Activated T-cell treated with anti-CD3 and anti-CD28 coated beads, Interleukin-2, amount 50 U/mL, for 72 hours (primary cell): ENCODE data around the gene RPS15. TPM values are rescaled to one million over a fixed set of nuclear protein-coding genes. Genes with fewer than 3 reads are reported as not detected.

Experiments
- ATAC-seq, 2 donors: fragments of 150-1000 bp; cut with Tn5 transposase; replicated peaks in 1 of 2; 2 replicates each; pipeline ENCODE4 v1.10.0; 2021; ENCODE audit warnings: moderate library complexity in 2 of 2, mild to moderate bottlenecking in 1 of 2
- DNase-seq, 2 donors: peaks; one replicate each; pipeline ENCODE4 v3.0.0; 2021 to 2022; ENCODE audit warnings: mixed read lengths in 1 of 2
- H3K27ac Mint-ChIP-seq: one replicate; pipeline ENCODE4 v1.8.0; 2022; ENCODE audit warnings: mild to moderate bottlenecking, moderate library complexity, mixed read lengths
- H3K27me3 Mint-ChIP-seq: one replicate; pipeline ENCODE4 v1.8.0; 2022; ENCODE audit warnings: low read depth, mixed read lengths
- H3K36me3 Mint-ChIP-seq, 2 donors: one replicate each; pipeline ENCODE4 v1.8.0; 2022; ENCODE audit warnings: mixed read lengths in 2 of 2, mild to moderate bottlenecking in 1 of 2; ENCODE audit not compliant: insufficient read depth in 2 of 2
- H3K4me1 Mint-ChIP-seq: one replicate; pipeline ENCODE4 v1.8.0; 2022; ENCODE audit warnings: low read depth, mixed read lengths
- H3K4me3 Mint-ChIP-seq, 2 donors: one replicate each; pipeline ENCODE4 v1.8.0; 2022; ENCODE audit warnings: mild to moderate bottlenecking in 2 of 2, mixed read lengths in 2 of 2, moderate library complexity in 2 of 2
- H3K9me3 Mint-ChIP-seq, 2 donors: one replicate each; pipeline ENCODE4 v1.8.0; 2022; ENCODE audit warnings: mixed read lengths in 2 of 2
- total RNA-seq, 2 donors: library from RNA; stranded (reverse); gene quantifications; one replicate each; pipeline ENCODE4 v1.2.3, GENCODE V29; 2022

The RPS15 gene
- 1,000 to 10,000 TPM; 1,293 to 1,490 TPM for total RNA-seq

- H3K4me1 Mint-ChIP-seq: peaks cover 34% of the 10 kb centered on the region
- H3K9me3 Mint-ChIP-seq: no peaks in the 10 kb centered on the region
Observed at GRCh38 chr19:1438035-1438932, at the start of gene RPS15. TSS of gene RPS15 (plus strand) at chr19:1438396. CDS start at chr19:1438426, 30 bp downstream.

GRCh38 chr19:1388637-1389026, 49.6 kb upstream of the RPS15 start:
- ATAC-seq (no peak), DNase-seq (no peak)
- no peak overlapping the region for H3K27ac Mint-ChIP-seq
- peaks cover 4 to 6% of the 10 kb centered on the region in 2 donors for H3K36me3 Mint-ChIP-seq
- H3K4me1 Mint-ChIP-seq: peaks cover 17% of the 10 kb centered on the region
- no peaks in the 10 kb centered on the region for H3K9me3 Mint-ChIP-seq
- H3K4me3 Mint-ChIP-seq: no peak overlapping the region
- H3K27me3 Mint-ChIP-seq: no peaks in the 10 kb centered on the region

More at GRCh38 chr19:1438035-1438932, at the start of gene RPS15:
- peaks cover 12 to 27% of the 10 kb centered on the region in 2 donors for H3K36me3 Mint-ChIP-seq
- peak within 1 kb of the TSS; percentile 97 for H3K27ac Mint-ChIP-seq
- ATAC-seq (peak; percentile 89 to 90), DNase-seq (peak; percentile 95 to 97)
- peak within 1 kb of the TSS; percentile 97 to 99 for H3K4me3 Mint-ChIP-seq
- H3K27me3 Mint-ChIP-seq: no peaks in the 10 kb centered on the region

GRCh38 chr19:1389033-1389940, 48.9 kb upstream of the RPS15 start:
- Mint-ChIP-seq H3K27ac (no peak overlapping the region), H3K27me3 (no peaks in the 10 kb centered on the region), H3K4me1 (peaks cover 16% of the 10 kb centered on the region), H3K36me3 (peaks cover 4 to 6% of the 10 kb centered on the region in 2 donors), H3K9me3 (no peaks in the 10 kb centered on the region), H3K4me3 (no peak overlapping the region)
- DNase-seq (no peak), ATAC-seq (no peak)

- Mint-ChIP-seq H3K4me3 (no peak overlapping the region), H3K27ac (no peak overlapping the region), H3K36me3 (peaks cover 4 to 6% of the 10 kb centered on the region in 2 donors), H3K9me3 (no peaks in the 10 kb centered on the region), H3K4me1 (peaks cover 9% of the 10 kb centered on the region), H3K27me3 (no peaks in the 10 kb centered on the region)
- ATAC-seq (no peak), DNase-seq (no peak)
Observed at GRCh38 chr19:1390890-1391423, 47.2 kb upstream of the RPS15 start.

- H3K36me3 Mint-ChIP-seq: peaks cover 4 to 6% of the 10 kb centered on the region in 2 donors
- no peak overlapping the region for H3K27ac Mint-ChIP-seq
- no peaks in the 10 kb centered on the region for H3K27me3 Mint-ChIP-seq
- no peaks in the 10 kb centered on the region for H3K4me1 Mint-ChIP-seq
- DNase-seq: no peak
- no peak overlapping the region for H3K4me3 Mint-ChIP-seq
- no peaks in the 10 kb centered on the region for H3K9me3 Mint-ChIP-seq
- no peak for ATAC-seq
Observed at GRCh38 chr19:1392407-1392806, 45.8 kb upstream of the RPS15 start.

- Mint-ChIP-seq H3K27me3 (no peaks in the 10 kb centered on the region), H3K36me3 (peaks cover 4 to 6% of the 10 kb centered on the region in 2 donors), H3K9me3 (no peaks in the 10 kb centered on the region), H3K27ac (no peak overlapping the region), H3K4me1 (no peaks in the 10 kb centered on the region), H3K4me3 (no peak overlapping the region)
- ATAC-seq (no peak), DNase-seq (no peak)
Observed at GRCh38 chr19:1392939-1393530, 45.2 kb upstream of the RPS15 start.

- Mint-ChIP-seq H3K27ac (no peak overlapping the region), H3K27me3 (no peaks in the 10 kb centered on the region), H3K4me1 (peaks cover 5% of the 10 kb centered on the region), H3K9me3 (no peaks in the 10 kb centered on the region), H3K4me3 (no peak overlapping the region), H3K36me3 (peaks cover 6 to 7% of the 10 kb centered on the region in 2 donors)
- ATAC-seq (no peak), DNase-seq (no peak)
Observed at GRCh38 chr19:1393841-1394240, 44.4 kb upstream of the RPS15 start.

GRCh38 chr19:1394252-1395193, 43.7 kb upstream of the RPS15 start:
- H3K27me3 Mint-ChIP-seq: no peaks in the 10 kb centered on the region
- H3K36me3 Mint-ChIP-seq: peaks cover 1 to 7% of the 10 kb centered on the region in 2 donors
- H3K4me3 Mint-ChIP-seq: no peak overlapping the region
- ATAC-seq: no peak
- no peaks in the 10 kb centered on the region for H3K9me3 Mint-ChIP-seq
- peaks cover 6% of the 10 kb centered on the region for H3K4me1 Mint-ChIP-seq
- no peak overlapping the region for H3K27ac Mint-ChIP-seq
- no peak for DNase-seq

GRCh38 chr19:1395194-1396018, 42.8 kb upstream of the RPS15 start:
- peaks cover 1 to 7% of the 10 kb centered on the region in 2 donors for H3K36me3 Mint-ChIP-seq
- H3K27me3 Mint-ChIP-seq: no peaks in the 10 kb centered on the region
- no peak overlapping the region for H3K27ac Mint-ChIP-seq
- no peak for ATAC-seq
- no peak for DNase-seq
- no peaks in the 10 kb centered on the region for H3K9me3 Mint-ChIP-seq
- H3K4me3 Mint-ChIP-seq: no peak overlapping the region
- H3K4me1 Mint-ChIP-seq: peaks cover 6% of the 10 kb centered on the region

GRCh38 chr19:1396019-1396767, 42.0 kb upstream of the RPS15 start:
- peaks cover 0 to 6% of the 10 kb centered on the region in 2 donors for H3K36me3 Mint-ChIP-seq
- no peak overlapping the region for H3K4me3 Mint-ChIP-seq
- no peaks in the 10 kb centered on the region for H3K9me3 Mint-ChIP-seq
- no peak for ATAC-seq
- DNase-seq: no peak
- H3K27me3 Mint-ChIP-seq: no peaks in the 10 kb centered on the region
- peaks cover 6% of the 10 kb centered on the region for H3K4me1 Mint-ChIP-seq
- no peak overlapping the region for H3K27ac Mint-ChIP-seq
